BE2C (cell line): ENCODE measurements around the gene BLNK.

Source experiments
- DNase-seq: peaks from one replicate; pipeline ENCODE4 v3.0.0-alpha.2; 2020
- H3K27me3 ChIP-seq: fragments of 250-450 bp; sonication (Bioruptor Pico); 2 replicates; pipeline ENCODE4 v1.5.1; 2020; ENCODE audit warnings: mild to moderate bottlenecking
- H3K36me3 ChIP-seq: fragments of 250-450 bp; sonication (Bioruptor Pico); 2 replicates; pipeline ENCODE4 v1.5.1; 2020; ENCODE audit warnings: mild to moderate bottlenecking
- H3K4me1 ChIP-seq: fragments of 250-450 bp; sonication (Bioruptor Pico); 2 replicates; pipeline ENCODE4 v1.5.1; 2020
- H3K4me3 ChIP-seq: 2 replicates; pipeline ENCODE4 v1.5.1; 2011; ENCODE audit warnings: low read depth, low read length
- H3K9me3 ChIP-seq: fragments of 250-450 bp; sonication (Bioruptor Pico); 2 replicates; pipeline ENCODE4 v1.5.1; 2020
- CTCF ChIP-seq: IDR thresholded peaks from 2 replicates; pipeline ENCODE4 v1.5.1; 2012; ENCODE audit warnings: mild to moderate bottlenecking, low read depth, low read length

BLNK gene

GRCh38 chr10:96254976-96255375 is 16.4 kb downstream of the BLNK start:
- TF ChIP-seq CTCF: no peak
- Histone ChIP-seq H3K4me3 (no peak overlapping the region), H3K36me3 (no peaks in the 10 kb centered on the region)

DNA sequence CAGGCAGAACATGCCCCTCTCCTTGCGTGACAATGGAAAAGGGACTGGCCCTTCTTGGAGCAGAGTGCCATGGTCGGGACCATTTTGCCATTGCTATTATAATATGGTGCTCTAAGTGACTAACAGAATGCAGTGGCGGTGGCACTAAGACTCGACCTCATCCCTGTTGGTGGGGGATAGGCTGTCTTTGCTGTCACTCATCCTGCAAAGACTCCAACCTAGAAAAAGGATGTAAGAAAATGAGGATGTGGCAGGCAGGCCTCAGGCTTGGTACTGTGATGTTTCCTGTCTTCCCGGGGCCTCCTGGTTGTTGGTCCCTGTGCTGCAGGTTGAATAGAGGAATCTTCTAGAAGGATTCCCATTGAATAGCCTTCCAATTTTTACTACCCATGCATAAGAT is 18.6 kb downstream of the BLNK start:
- no peaks in the 10 kb centered on the region for H3K27me3 ChIP-seq
- H3K4me3 ChIP-seq: no peak overlapping the region
- no peaks in the 10 kb centered on the region for H3K9me3 ChIP-seq
- no peak for DNase-seq
- no peak for TF ChIP-seq CTCF
- H3K4me1 ChIP-seq: no peaks in the 10 kb centered on the region
- H3K36me3 ChIP-seq: no peaks in the 10 kb centered on the region

More at GRCh38 chr10:96254976-96255375, 16.4 kb downstream of the BLNK start:
- DNase-seq: no peak
- no peaks in the 10 kb centered on the region; the same call in 1 of the 2 replicates for H3K27me3 ChIP-seq
- H3K4me1 ChIP-seq: no peaks in the 10 kb centered on the region
- H3K9me3 ChIP-seq: no peaks in the 10 kb centered on the region

- Histone ChIP-seq H3K9me3 (no peaks in the 10 kb centered on the region), H3K27me3 (no peaks in the 10 kb centered on the region), H3K36me3 (no peaks in the 10 kb centered on the region), H3K4me3 (no peak overlapping the region), H3K4me1 (no peaks in the 10 kb centered on the region)
- no peak for DNase-seq
- TF ChIP-seq CTCF: no peak
Measured at GRCh38 chr10:96250349-96250748, 21.0 kb downstream of the BLNK start.

DNA sequence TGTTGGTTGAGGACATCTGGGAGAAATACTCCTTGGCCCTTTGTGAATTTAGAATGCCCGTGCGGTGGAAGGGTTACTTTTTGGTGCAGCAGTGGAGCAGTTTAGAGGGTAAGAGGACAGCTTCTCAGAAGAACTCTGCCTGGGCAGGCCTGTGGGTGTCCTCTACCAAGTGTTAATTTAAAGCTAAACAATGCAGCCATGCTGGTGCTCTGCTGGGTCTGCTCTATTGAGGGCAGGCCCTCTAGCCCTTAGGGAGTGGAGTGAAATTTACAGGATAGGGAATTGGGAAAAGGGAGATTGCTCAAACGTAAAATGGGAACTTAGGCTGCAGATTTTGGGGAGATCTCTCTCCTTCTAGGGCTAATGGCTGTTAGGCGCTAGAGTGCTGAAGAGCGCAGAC is 22.1 kb downstream of the BLNK start:
- DNase-seq: no peak
- Histone ChIP-seq H3K4me1 (no peaks in the 10 kb centered on the region), H3K36me3 (no peaks in the 10 kb centered on the region), H3K9me3 (no peaks in the 10 kb centered on the region), H3K27me3 (no peaks in the 10 kb centered on the region), H3K4me3 (no peak overlapping the region)
- TF ChIP-seq CTCF: no peak

DNA sequence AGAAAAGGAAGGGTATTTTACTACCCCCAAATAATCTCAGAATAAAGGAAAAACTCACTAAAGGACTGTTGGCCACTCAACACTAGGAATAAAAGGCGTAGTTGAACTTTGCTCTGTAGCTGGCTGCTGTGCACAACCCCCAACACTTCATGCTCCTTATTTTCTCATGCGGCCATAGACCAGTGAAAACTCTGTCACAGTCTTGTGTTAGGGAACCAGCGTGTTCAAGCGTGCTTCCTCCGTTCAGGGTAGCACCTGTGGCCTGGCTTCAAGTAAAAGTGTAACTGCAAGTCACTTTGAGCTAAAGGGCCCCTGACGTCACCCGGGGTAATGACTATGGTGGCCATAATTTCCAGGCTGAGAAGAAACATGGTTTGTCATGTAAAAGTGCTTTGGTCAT is 27.0 kb downstream of the BLNK start:
- TF ChIP-seq CTCF: no peak
- no peak overlapping the region for H3K4me3 ChIP-seq
- H3K4me1 ChIP-seq: no peaks in the 10 kb centered on the region
- H3K36me3 ChIP-seq: no peaks in the 10 kb centered on the region
- H3K9me3 ChIP-seq: no peaks in the 10 kb centered on the region
- no peaks in the 10 kb centered on the region for H3K27me3 ChIP-seq
- DNase-seq: no peak

- Histone ChIP-seq H3K4me1 (no peaks in the 10 kb centered on the region), H3K4me3 (no peak overlapping the region)
- DNase-seq: no peak
Measured at GRCh38 chr10:96243296-96243695, 28.1 kb downstream of the BLNK start.

More at GRCh38 chr10:96243296-96243695, 28.1 kb downstream of the BLNK start:
- no peaks in the 10 kb centered on the region for H3K36me3 ChIP-seq
- H3K9me3 ChIP-seq: no peaks in the 10 kb centered on the region
- TF ChIP-seq CTCF: no peak
- H3K27me3 ChIP-seq: no peaks in the 10 kb centered on the region
